Measurements from ENCODE around the gene EIPR1.

GRCh38 chr2:3387011-3387410 lies 9.4 kb upstream of the EIPR1 start:
- TF ChIP-seq CTCF (conservative IDR thresholded peaks at IDR 0.05; ENCODE audit: low read depth in 2 of 2) = no peak
- no peak for TF ChIP-seq REST (IDR thresholded peaks at IDR 0.05; ENCODE audit: unreplicated experiment)
